ENCODE results near the gene STXBP1.

DNA sequence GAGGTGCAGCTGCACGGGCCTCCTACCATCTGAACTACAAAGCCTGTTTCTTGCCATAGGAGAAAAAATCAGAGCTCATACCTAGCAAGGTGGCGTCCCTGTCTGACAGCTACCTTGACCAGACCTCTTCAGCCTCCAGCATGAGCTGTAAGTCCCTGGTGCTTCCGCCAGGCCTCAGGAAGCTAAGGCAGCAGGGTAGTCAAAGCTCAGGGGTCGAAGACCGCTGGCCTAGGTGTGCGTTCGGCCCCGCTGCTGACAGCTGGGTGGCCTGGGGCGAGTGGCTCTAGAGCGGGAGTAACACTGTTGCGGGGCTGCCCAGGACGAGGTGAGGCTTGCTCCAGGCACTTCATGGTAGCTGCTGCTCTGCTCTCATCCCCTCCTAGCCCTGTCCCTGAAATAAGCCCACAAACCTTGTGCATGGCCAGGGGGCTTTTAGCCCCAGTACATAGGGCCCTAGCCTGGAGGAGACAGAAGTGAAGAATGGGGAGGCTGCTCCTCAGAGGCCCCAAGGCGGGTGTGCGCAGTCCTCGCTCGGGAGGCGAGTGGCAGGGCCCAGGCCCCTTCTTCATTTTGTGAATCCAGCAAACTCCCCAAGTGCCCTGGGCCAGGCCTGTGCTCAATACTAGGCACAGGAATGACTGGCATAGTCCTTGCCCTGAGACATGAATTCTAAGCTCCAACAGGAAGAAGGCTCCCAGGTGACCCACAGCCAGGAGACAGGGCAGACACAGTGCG, 117.6 kb downstream of the STXBP1 start:
- no peak for TF ChIP-seq GATA3 (IDR thresholded peaks at IDR 0.05; ENCODE audit: low read depth, low read length)
- no peak for TF ChIP-seq GATA2 (IDR thresholded peaks at IDR 0.05; ENCODE audit: low read depth, low read length)

All from SH-SY5Y (cell line).